GM21723 (cell line): Measurements from ENCODE around the gene PRADC1.
A peak's percentile ranks its signal among the peaks of the same experiment; 100 is the strongest.
"Not testable (repeated sequence)": the region's sequence is repeated elsewhere in the genome, so short reads cannot be mapped to it uniquely, and the experiment has no call there.

Experiments used
- ATAC-seq: cut with Tn5 transposase; IDR thresholded peaks from one replicate; pipeline ENCODE4 v1.9.1; 2021; ENCODE audit warnings: mild to moderate bottlenecking, moderate library complexity; ENCODE audit not compliant: unreplicated experiment

PRADC1 gene

DNA sequence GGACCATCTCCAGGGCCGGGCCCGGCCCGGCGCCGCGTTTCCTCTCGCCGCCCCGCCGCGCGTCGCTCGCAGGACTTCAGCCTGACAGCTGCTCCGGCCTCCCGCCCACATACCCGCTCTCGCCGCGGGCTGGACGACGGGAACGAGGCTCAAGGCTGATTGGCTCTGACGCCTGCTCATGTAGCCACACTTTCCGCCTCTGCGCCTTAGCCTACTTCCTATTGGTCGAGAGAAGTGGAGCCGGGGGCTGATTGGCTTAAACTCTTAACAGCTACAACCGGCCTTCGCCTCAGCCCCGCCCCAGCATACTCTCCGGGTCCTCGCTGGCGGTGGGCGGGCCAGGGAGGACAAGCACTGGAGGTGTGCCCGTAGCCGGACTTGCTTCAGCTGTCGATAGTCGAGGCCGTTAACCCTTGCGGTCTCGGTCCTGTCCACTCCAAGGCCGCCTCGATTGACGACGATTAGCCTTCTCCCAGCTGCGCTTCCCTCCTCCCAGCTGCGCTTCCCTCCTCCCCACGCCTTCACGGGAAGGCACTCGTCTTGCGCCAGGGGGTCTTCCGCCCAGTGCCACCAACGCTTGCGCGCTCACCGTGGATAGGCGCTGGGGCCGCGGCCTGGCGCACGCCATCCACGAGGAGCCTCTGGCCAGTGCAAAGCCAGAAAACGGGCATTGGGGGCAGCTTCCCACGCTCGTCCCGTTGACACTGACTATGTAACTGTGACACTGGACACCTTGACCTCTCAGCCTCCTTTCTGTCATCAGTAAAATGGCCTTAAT, at the start of gene PRADC1:
PRADC1 (minus strand) TSS at position 86 of the 778 bp plus-strand sequence; CDS start at position 7, 79 bp downstream.
- ATAC-seq: peak; percentile 87

GRCh38 chr2:73281244-73281643, 48.2 kb upstream of the PRADC1 start:
- no peak for ATAC-seq

- no peak for ATAC-seq
Measured at GRCh38 chr2:73279852-73280251, 46.8 kb upstream of the PRADC1 start.

DNA sequence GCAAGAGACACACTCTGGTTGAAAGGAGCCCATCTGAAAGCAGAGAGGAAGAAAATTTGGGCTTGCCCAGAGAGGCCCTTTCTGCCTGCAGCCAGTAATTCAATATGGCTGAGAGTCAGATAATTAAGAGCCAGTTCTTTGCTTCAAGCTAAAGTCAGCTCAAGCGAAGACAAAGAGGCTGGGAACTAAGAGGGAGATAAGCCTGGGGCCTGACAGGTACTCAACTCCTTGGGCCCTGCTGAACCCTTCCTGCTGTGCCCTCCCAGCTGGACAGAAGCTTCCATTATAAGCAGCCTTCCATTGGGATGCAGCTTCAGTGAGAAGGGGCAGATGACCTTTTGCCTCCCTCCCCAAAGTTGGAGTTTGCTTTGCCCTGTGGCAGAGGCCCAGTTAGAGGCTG, 39.2 kb upstream of the PRADC1 start:
- no peak for ATAC-seq

DNA sequence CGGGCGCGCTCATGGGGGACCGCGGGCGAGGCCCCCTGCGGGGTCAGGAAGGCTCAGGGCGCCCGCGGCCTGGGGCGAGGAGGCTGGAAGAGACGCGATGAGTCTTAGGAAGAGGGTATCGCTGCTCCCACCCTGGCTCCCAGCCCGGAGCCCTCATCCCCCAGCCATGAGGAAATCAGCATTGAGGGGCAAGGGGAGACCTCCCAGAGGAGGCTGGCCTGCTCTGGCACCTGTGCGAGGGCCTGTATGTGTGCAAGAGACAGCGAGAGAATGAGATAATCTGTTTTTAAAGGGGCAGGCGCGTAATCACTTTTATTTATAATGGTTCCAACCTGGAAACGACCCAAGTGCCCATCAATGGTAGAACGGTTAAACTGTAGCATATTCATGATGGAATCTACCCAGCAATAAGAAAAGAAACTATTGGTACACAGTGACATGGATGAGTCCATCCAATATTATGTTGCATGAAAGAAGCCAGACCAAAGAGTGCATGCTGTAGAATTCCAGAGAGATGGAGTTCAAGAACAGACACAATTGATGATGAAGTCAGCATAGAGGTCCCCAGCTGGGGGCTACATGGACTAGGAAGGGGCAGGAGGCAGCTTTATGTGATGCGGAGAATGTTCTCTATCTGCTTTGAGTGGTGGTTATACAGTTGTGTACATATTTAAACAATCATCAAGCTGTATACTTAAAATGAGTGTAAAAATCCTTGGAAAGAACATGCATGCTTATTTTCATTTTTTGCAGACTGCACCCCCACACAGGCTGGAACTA, 36.8 kb upstream of the PRADC1 start:
- no peak for ATAC-seq

DNA sequence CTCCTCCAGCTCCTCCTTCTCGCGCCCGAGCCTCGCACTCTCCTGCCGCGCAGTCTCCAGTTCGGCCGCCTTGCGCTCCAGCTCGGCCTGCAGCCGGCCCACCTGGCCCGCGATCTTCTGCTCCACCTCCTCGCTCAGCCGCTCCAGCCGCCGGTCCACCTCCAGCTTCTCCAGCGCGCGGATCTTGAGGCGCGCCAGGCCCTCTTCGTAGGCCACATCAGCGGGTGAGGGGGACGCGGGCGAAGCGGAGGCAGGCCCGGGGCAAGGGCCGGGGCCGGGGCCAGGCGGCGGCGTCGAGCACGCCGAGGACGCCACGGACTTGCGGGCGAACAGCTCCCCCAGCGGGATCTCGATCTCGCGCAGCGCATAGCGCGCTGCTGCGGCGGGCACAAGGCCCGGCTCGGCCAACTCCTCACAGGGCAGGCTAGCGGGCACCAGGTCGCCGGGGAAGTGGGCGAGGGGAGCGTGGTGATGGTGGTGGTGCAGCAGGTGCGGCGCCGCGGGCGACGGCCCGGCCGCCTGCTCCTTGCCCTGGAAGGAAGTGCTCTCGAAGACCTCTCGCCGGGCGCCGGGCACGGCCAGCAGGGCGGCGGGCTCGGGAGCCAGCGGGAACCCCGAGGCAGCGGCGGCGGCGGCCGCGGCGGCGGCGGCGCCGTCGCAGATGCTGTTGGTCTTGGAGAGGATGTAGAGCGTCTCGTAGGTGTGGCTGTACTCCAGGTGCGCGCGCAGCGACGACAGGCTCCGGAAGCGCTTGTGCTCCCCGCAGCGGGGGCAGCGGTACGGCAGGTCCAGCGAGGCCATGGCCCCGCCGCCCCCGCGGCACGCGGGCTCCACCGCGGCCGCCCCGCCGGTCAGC, 36.0 kb upstream of the PRADC1 start:
- peak; percentile 80 for ATAC-seq

DNA sequence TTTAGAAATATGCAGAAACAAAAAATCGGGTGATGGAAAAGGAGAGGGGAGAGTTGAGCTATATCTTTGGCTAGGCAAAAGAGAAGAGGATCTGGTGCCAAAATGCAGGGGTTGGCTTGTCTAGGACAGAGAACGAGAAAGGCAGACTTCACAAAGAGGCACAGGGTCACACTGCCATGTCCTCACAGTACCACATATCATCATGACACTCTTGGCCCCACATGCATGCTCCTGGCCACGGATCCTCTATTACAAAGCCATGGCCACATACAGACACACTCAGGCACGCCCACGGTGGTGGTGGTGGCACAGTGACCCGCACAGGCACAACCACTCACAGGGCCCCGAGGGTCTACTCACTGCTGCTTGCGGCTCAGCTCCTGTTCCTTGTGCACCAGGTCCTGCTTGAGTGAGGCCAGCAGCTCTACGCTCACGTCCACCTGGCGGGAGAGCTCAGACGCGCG, 35.4 kb upstream of the PRADC1 start:
- no peak for ATAC-seq

- ATAC-seq: no peak
Measured at GRCh38 chr2:73267008-73267407, 34.0 kb upstream of the PRADC1 start.

DNA sequence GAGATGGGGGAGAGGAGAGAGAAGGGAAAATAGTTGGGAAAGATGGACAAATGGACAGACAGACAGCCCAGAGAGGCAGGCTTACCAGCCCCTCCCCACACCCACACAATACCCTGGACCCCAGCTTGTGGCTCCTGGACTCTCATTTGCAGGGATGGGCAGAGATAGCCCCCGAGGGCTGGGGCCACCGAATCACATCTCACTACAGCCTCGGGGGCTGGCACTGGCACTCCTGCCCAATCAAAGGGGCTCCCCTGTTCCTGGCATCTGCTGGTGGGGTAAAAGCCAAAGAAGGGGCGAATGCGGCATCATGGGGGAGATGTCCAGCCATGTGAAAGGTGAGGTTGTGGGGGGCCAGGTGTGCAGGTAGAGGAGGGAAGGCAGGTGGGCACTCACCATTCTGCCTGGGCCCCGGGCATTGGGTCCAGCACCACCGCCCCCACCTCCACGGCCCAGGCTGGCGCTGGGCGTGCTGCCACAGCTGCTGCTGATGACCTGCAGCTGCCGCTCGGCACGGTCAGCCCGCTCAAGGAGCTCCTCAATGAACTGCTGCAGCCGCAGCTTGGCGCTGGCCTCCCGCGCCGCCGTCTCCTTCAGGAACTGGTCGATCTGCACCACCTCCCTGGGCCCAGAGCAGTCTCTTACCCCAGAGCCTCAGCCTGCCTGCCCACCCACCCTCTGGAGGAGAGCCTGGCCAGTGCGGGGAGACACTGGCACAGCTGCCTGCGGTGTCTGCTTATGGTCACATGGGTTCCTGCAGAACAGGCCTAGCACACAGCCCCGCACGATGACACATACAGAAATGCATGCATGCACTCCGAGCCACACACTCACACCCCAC, 33.2 kb upstream of the PRADC1 start:
- ATAC-seq: no peak

- ATAC-seq: no peak
Measured at GRCh38 chr2:73265298-73266060, 32.4 kb upstream of the PRADC1 start.

DNA sequence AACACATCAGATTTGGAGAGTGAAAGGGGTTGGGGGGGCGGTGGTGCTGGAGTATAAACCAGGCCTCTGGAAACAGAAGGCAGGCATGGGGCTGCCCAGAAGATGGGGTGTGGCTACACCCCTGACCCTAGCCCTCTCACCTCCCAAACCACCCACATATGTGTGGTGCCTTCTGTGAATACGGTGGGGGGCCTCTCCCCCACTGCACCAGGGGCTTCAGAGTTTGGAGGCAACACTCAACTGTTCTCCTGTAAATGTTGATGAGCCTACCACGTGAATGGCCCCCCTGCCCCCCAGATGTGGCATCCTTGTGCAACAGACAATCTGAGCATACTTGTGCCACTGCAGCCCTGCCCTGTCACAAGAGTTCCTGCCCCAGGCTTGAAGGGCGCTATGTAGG, 31.7 kb upstream of the PRADC1 start:
- no peak for ATAC-seq

DNA sequence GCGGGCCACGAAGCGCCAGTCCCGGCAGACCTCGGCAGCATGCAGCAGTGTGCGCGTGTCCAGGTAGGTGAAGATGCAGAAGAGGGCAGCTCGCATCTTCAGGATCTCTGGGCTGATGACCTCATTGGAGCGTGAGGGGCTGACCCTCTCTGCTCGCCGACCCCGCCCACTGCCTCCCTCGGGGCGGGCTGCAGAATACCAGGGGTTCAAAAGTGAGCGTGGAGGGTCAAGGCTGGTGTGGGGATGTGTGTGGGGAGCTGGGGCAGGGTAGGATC, 31.2 kb upstream of the PRADC1 start:
- no peak for ATAC-seq

DNA sequence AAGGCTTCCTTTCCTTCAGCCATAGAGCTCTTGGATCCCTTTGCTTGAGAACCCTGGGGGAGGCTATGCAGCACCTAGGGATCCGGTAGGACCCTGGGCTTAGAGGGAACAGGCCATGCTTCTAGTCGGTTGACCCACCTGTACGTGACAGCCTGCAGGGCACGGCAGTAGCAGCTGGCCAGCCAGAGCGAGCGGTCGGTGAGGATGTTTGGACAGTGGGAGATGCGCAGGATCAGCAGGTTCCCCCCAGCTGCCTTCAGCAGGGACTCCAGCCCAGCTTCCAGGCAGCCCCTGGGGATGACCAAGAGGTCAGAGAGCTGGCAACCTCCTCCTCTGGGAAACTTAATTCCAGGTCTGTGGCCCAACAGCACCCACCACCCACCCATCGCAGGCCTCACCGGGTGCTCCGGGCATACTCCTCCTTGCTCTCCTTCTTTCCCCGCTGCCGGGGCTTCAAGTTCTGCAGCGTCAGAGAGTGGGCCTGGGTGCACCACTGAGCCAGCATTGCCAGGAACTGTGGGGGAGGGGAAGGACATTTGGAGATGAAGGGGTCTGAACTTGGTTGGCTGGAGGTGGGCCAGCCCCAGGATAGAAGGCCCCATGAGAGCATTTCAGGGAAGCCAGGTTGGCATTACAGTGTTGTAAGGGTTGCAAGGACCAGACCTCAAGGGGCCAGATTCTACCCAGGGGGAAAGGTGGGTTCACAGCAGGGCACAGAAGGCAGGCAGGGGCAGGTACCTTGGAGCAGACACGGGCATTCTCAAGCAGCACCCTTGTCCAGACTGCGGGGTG, 30.7 kb upstream of the PRADC1 start:
- ATAC-seq: no peak

DNA sequence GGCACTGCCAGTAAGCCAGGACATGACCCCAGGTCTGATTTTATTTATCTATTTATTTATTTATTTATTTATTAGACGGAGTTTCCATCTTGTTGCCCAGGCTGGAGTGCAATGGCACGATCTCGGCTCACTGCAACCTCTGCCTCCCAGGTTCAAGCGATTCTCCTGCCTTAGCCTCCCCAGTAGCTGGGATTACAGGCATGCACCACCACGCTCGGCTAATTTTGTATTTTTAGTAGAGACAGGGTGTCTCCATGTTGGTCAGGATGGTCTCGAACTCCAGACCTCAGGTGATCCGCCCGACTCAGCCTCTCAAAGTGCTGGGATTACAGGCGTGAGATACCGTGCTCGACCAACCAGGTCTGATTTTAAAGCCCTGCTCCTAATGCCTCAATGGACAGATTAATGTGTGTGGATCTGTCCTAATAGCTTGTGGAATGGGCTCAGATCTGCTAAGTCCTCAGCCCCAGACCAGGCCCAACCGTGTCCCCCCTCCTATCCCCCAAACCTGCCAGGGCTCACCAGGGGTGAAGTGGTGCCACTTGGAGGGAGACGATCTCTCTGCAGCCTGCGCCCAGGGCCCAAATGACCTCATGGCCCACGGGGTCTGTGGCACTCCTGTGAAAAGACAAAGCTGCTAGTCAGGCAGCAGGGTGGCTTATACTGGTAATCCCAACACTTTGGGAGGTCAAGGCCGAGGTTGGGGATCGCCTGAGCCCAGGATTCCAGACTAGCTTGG, 29.8 kb upstream of the PRADC1 start:
- not testable (repeated sequence) for ATAC-seq

DNA sequence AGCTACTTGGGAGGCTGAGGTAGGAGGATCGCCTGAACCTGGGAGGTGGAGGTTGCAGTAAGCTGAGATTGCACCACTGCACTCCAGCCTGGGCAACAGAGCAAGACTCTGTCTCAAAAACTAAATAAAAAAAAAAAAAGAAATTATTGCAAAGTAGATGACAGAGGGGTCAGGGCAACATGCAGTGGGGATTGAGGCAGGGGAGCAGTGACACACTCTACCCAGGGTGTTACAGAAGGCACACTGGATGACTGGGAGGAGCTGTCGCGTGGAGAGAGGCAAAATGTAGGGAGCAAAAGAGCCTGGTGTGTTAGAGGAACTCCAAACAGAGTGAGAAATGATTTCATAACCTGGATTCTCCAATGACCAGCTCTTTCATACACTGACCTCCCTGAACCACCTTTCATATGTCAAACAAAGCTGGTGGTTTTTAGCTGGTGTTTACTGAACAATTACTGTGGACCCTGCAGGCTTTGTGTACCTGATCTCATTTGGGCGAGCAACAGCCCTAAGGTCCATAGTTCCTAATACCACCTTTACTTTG, 29.1 kb upstream of the PRADC1 start:
- no peak for ATAC-seq

DNA sequence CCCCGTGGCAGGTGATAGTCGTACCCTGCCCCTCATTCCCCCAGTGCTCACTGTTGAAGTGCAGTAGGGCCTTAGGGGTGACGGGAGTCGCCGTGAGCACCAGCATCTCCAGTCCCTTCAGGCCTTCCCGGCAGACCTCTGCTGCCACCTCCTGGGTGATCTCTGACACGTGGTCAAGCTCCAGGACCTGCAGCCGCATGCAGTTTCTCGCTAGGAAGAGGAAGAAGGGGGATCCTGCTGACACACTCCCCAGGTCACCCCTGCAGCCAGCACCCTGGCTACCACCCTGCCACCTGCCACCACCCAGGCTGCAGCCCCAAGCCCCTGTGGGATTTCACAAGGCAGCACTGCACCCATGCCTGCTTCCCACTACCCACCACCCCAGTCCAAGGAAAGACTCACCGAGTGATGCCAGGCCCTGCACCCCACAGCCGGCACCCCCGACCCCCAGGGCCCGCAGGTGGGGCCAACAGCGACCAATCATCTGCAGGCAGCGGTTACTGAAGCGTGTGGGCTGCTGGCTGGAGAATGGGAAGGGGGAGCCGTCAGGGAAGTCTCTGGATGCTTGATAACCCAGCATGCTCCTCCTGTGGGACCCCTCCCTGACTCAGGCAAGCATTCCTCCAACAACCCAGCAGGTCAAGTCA, 27.4 kb upstream of the PRADC1 start:
- no peak for ATAC-seq

DNA sequence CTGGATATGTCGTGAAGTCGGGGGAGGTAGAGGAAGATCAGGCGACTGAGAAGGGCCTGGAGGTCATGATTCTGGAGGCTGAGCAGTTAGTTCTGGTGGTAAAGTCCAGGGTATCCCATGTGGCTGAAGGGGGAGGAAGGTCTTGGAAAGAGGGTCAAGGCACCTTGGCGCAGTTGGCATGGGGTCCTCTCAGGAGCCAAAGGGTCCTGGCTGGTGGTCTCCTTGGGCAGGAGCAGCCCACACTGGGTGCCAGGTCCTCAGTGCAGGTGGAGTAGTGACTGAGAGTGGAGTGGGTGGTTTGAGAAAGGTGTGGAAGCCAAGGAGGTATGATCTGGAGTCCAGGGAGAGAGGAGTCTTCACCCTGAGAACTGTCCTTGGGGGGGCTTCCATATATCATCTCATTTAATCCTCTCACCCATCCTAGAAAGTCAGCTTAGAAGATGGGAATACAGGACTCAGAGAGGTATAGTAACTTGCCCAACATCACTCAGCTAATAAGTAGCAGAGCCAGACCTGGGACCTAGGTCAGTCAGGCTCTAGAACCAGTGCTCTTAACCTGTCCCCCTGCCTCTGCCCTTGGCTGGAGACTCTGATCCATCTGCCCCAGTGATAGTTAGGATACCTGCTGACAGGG, 26.8 kb upstream of the PRADC1 start:
- ATAC-seq: no peak
